IMR-90 (cell line): Measurements from ENCODE around the gene FOSL1.

ENCODE experiments used
- CTCF ChIP-seq: conservative IDR thresholded peaks from 2 replicates; pipeline ENCODE4 v1.5.1; 2012; ENCODE audit warnings: mild to moderate bottlenecking, low read depth, low read length, improper control_type of control experiment
- ELK1 ChIP-seq: fragments of 150-350 bp; IDR thresholded peaks from 2 replicates; pipeline ENCODE4 v1.6.1; 2016; ENCODE audit warnings: low read depth, mild to moderate bottlenecking, low read length, moderate library complexity, borderline replicate concordance
- FOS ChIP-seq: fragments of 150-350 bp; IDR thresholded peaks from 2 replicates; pipeline ENCODE4 v1.6.1; 2016; ENCODE audit warnings: low read depth, low read length
- MAFK ChIP-seq: IDR thresholded peaks from 2 replicates; pipeline ENCODE4 v1.6.1; 2012; ENCODE audit warnings: low read depth, low read length, improper control_type of control experiment
- POLR2A ChIP-seq: IDR thresholded peaks from 2 replicates; pipeline ENCODE4 v1.6.1; 2012; ENCODE audit warnings: mild to moderate bottlenecking, low read depth, low read length
- RAD21 ChIP-seq: IDR thresholded peaks from 2 replicates; pipeline ENCODE4 v1.6.1; 2012; ENCODE audit warnings: low read length, improper control_type of control experiment
- RFX5 ChIP-seq: IDR thresholded peaks from 2 replicates; pipeline ENCODE4 v1.8.0; 2012; ENCODE audit warnings: low read depth, mild to moderate bottlenecking, low read length, moderate library complexity
- SMC3 ChIP-seq: fragments of 150-350 bp; IDR thresholded peaks from 2 replicates; pipeline ENCODE4 v1.6.1; 2016; ENCODE audit warnings: low read depth, mild to moderate bottlenecking, antibody characterized with exemption, low read length, moderate library complexity

- TF ChIP-seq CTCF (no peak), POLR2A (no peak), MAFK (no peak), SMC3 (no peak), FOS (no peak), ELK1 (no peak), RFX5 (no peak), RAD21 (no peak)
Measured at GRCh38 chr11:65868076-65868667, 32.0 kb downstream of the FOSL1 start.
